ENCODE results near the gene CFAP119.

The CFAP119 gene

DNA sequence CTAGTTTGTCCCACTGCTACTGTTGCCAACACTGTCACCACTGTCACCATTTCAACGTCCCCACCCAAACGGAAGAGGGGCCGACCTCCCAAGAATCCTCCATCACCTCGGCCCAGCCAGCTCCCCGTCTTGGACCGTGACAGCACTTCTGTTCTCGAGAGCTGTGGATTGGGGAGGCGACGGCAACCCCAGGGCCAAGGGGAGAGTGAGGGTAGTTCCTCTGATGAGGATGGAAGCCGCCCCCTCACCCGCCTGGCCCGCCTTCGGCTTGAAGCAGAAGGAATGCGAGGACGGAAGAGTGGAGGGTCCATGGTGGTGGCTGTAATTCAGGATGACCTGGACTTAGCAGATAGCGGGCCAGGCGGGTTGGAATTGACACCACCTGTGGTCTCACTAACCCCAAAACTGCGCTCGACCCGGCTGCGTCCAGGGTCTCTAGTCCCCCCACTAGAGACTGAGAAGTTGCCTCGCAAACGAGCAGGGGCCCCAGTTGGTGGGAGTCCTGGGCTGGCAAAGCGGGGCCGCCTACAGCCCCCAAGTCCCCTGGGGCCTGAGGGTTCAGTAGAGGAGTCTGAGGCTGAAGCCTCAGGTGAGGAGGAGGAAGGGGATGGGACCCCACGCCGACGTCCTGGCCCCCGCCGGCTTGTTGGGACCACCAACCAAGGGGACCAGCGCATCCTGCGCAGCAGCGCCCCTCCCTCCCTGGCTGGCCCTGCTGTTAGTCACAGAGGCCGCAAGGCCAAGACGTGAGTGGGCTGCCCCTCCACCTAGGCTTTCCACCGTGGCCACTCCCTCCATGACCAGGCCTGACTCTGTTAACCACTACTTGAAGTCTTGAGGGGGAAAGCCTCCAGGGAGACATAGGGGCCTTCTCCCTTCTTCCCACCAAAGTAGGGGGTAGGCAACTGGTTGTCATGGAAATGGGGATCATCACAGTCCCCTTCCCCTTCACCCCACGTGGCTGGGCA, 22.6 kb downstream of the CFAP119 start:
- DNase-seq: no peak

DNA sequence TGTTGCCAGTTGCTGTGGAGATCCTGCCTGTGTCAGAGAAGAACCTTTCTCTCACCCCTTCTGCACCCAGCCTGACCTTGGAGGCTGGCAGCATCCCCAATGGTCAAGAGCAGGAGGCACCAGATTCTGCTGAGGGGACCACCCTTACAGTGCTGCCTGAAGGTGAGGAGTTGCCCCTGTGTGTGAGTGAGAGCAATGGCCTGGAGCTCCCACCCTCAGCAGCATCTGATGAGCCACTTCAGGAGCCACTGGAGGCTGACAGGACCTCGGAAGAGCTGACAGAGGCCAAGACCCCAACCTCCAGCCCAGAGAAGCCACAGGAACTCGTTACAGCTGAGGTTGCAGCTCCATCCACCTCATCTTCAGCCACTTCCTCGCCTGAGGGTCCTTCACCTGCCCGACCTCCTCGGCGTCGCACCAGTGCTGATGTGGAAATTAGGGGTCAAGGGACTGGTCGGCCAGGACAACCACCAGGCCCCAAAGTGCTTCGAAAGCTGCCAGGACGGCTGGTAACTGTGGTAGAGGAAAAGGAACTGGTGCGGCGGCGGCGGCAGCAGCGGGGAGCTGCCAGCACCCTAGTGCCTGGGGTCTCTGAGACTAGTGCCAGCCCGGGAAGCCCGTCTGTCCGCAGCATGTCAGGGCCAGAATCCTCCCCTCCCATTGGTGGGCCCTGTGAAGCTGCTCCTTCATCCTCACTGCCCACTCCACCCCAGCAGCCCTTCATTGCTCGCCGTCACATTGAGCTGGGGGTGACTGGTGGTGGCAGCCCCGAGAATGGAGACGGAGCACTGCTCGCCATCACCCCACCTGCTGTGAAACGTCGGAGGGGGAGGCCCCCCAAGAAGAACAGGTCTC, 23.8 kb downstream of the CFAP119 start:
- DNase-seq: no peak

DNA sequence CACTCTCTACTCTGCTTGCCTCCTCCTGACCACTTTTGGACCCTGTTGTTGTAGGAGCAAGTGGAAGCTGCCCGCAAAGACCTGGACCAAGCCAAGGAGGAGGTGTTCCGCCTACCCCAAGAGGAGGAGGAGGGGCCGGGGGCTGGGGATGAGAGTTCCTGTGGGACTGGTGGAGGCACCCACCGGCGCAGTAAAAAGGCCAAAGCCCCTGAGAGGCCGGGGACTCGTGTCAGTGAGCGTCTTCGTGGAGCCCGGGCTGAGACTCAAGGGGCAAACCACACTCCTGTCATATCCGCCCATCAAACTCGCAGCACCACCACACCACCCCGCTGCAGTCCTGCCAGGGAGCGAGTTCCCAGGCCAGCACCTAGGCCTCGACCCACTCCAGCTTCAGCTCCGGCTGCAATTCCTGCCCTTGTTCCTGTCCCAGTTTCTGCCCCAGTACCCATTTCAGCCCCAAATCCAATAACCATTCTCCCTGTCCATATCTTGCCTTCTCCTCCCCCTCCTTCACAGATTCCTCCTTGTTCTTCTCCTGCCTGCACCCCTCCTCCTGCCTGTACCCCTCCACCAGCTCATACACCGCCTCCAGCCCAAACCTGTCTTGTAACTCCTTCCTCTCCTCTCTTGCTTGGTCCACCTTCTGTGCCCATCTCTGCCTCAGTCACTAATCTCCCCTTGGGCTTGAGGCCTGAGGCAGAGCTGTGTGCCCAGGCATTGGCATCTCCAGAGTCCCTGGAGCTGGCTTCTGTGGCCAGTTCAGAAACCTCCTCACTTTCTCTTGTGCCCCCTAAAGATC, 24.7 kb downstream of the CFAP119 start:
- no peak for DNase-seq

DNA sequence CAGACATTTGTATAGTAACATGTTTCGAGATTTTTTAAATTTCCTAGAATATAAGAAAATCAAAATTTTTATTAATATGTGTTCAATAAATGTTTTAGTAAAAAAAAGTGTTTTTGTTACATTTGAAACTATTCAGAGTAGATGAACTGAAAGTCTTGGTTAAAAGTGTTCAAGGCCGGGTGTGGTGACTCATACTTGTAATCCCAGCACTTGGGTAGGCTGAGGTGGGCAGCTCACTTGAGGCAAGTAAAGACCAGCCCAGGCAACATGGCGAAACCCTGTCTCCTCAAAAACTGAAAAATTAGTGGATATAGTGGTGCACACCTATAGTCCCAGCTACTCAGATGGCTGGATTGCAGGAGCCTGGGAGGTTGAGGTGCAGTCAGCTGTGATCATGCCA, 30.5 kb downstream of the CFAP119 start:
- DNase-seq: no peak

DNA sequence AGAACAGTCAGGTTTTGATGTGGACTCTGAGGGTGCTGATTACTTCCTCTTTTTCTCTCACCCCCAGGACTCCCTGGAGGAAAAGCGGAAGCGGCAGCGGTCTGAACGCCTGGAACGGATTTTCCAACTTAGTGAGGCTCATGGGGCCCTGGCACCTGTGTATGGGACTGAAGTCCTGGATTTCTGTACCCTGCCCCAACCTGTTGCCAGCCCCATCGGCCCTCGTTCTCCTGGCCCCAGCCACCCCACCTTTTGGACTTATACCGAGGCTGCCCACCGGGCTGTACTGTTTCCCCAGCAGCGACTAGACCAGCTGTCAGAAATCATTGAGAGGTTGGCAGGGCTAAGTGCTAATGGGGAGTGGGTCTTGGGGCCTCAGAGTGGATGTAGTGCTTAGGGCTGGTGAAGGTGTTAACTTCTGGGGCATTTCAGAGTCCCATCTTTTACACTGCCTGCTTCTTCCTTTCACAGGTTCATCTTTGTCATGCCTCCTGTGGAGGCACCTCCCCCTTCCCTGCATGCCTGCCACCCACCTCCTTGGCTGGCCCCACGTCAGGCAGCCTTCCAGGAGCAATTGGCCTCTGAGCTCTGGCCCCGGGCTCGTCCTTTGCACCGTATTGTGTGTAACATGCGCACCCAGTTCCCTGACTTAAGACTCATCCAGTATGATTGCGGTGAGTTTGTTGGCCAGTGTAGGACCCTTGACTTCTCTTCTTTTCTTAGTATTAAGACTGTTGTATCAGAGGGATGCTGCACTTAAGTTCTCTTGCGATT, 32.8 kb downstream of the CFAP119 start:
- no peak for DNase-seq

DNA sequence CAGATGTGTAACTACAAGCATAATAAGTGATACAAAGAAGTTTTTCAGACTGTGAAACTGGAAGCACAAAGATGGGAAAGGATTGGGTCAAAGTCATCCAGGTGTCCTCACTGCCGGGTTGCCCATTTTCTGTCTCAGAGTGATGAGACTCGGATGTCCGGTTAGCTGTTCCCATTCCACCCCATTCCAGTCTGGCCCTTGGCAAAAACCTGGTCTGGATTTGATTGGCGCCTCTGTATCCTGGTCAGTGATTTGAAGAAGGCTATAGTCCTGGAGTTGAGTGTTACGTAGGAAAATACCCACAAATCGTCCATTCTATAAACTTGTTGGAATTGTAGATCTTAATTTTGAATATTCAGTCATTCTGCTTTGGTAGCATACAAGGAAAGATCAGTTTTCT, 33.5 kb downstream of the CFAP119 start:
- DNase-seq: no peak

DNA sequence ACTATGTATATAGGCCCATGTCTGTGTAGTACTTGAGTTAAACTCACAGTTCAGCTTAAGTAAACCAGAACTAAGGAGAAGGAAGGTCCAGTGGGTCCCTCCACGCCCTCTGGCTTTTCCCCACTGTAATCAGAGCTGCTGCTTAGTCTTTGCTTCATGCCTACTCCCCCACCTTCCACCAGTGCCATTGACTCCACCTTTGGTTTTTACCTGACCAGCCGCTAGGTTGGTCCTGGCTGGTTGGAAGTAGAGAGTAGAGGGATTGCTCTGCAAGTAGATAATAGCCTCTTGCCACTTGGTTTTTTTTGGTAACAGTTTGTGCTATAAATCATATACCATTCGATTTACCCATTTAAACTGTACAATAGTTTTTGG, 36.5 kb downstream of the CFAP119 start:
- DNase-seq: no peak

DNA sequence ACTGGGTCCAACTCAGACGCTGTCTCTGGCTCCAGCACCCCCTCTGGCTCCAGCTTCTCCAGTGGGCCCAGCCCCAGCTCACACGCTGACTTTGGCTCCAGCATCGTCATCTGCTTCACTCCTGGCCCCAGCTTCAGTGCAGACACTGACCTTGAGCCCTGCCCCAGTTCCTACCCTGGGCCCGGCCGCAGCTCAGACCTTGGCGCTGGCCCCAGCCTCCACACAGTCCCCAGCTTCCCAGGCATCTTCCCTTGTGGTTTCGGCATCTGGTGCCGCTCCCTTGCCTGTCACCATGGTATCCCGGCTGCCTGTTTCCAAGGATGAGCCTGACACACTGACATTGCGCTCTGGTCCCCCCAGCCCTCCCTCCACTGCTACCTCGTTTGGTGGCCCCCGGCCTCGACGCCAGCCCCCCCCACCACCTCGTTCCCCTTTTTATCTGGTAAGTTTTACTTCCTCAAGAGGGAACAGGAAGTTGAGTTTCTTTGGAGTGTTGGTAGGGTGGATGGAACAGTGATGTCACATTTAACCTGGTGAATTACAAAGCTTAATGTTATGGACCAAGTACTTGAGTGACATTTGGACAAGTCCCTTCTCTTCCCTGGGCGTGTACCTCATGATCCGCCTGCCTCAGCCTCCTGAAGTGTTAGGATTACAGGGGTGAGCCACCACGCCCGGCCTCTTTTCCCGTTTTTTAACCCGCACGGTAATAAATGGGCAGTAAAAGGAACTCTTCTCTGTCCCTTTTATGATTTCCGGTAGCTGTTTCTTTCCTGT, 37.0 kb downstream of the CFAP119 start:
- no peak for DNase-seq

DNA sequence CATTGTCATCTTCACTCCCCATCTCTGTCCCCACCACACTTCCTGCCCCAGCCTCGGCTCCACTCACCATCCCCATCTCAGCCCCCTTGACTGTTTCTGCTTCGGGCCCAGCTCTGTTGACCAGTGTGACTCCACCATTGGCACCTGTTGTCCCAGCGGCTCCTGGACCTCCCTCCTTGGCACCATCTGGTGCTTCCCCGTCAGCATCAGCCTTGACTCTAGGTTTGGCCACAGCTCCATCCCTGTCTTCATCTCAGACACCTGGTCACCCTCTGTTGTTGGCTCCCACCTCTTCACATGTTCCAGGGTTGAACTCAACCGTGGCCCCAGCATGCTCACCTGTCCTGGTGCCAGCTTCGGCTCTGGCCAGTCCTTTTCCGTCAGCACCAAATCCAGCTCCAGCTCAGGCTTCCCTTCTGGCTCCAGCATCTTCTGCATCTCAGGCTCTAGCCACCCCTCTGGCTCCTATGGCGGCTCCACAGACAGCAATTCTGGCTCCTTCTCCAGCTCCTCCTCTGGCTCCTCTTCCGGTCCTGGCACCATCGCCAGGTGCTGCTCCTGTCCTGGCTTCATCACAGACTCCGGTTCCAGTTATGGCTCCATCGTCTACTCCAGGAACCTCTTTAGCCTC, 38.0 kb downstream of the CFAP119 start:
- no peak for DNase-seq

DNA sequence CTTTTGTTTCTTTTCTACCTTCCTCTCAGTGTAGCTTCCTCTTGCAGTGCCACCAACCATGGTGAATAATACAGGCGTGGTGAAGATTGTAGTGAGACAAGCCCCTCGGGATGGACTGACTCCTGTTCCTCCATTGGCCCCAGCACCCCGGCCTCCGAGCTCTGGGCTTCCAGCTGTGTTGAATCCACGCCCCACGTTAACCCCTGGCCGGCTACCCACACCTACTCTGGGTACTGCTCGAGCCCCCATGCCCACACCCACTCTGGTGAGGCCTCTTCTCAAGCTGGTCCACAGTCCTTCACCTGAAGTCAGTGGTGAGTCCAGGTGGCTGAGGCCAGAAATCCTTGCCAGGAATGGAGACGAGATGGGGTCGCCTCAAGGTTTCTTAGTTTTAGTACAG, 38.9 kb downstream of the CFAP119 start:
- no peak for DNase-seq

DNA sequence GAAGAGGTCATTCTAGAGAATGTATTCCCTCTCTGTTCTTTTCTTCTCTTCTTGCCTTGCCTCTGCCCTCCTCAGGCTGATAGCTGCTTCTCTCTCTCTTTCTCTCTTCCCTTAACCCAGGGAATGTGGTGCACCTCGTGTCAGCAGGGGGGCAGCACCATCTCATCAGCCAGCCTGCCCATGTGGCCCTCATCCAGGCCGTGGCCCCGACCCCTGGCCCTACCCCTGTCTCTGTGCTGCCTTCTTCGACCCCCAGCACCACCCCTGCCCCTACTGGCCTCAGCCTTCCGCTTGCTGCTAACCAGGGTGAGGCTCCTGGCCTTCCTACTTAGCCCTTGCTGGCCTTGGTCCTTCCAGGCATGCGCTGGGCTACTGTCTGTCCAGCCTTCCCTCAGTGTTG, 39.4 kb downstream of the CFAP119 start:
- DNase-seq: no peak

DNA sequence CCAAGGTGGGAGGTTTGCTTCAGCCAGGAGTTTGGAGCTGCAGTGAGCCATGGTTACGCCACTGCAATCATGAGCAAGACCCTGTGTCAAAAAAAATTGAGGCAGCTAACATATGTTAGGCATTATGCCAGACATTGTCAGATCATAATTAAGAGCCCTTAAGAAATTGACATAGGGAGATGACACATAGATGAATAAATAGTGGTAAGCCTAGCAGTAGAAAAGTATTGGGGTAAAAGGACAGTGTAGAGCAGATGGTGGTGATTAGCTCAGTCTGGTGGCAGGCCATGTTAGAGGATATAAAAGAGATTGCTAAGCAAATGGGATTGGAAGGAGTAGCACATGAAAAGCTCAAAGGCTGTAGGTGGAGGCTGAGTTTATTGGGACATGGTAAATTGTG, 40.3 kb downstream of the CFAP119 start:
- DNase-seq: no peak

DNA sequence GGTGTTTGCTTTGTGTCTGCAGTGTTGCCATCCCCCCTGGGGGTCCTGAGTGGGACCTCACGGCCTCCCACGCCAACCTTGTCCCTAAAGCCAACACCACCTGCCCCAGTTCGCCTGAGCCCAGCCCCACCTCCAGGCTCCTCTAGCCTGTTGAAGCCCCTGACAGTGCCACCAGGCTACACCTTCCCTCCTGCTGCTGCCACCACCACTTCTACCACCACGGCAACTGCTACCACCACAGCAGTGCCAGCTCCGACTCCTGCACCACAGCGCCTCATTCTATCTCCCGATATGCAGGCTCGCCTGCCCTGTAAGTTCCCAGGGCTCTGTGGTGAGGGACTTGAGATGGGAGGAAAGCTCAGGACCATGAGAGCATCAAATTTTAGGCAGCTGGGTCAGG, 40.7 kb downstream of the CFAP119 start:
- DNase-seq: no peak

DNA sequence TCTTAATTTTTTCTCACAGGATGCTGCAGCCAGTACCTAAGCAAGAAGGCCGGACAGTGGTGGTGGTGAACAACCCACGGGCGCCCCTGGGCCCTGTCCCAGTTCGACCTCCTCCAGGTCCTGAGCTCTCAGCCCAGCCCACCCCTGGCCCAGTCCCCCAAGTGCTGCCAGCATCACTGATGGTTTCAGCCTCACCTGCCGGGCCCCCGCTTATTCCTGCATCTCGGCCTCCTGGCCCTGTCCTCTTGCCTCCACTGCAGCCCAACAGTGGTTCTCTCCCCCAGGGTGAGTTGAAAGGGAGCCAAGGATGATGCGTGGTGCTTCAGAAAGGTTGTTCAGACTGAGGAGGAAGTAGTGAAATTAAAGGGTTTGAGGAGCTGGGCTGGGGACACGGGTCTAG, 41.2 kb downstream of the CFAP119 start:
- no peak for DNase-seq

DNA sequence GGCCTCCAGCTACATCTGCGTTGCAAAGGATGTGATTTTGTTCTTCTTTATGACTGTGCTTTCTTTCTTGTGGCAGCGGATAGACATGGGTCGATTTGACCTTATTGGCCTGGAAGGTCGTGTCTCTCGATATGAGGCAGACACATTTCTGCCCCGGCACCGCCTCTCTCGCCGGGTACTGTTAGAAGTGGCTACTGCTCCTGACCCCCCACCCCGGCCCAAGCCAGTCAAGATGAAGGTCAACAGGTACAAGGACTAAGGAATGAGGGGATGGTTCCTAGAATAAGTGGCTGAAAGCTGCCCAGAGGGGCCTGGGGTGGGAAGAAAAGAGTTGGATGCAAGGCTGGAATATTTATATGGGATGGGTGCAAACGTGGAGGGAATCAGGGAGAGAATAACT, 41.8 kb downstream of the CFAP119 start:
- no peak for DNase-seq

DNA sequence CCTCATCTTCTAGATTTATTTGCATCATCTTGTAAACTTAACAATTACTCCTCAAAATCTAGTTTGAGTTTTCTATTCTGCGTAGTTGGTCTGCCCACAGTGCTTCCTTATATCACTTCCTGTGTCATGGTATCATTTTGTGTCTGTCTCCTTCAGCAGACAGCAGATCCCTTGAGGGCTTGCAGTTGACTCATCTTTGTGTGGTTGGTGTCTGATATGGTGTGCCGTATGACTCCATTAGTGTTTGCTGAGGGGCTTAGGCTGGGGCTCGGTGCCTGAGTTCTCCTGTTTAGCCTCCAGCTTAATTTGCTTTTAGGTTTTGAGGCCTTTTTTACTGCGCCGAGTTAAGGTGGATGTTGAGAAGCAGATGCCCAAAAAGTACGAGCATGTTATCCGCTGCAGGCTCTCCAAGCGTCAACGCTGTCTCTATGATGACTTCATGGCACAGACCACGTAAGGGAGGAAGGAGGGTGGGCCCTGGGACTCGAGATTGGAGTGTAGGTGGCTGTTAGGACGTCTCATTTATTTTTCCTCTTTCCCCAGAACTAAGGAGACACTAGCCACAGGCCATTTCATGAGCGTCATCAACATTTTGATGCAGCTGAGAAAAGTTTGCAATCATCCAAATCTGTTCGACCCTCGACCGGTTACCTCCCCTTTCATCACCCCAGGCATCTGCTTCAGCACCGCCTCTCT, 46.0 kb downstream of the CFAP119 start:
- no peak for DNase-seq

DNA sequence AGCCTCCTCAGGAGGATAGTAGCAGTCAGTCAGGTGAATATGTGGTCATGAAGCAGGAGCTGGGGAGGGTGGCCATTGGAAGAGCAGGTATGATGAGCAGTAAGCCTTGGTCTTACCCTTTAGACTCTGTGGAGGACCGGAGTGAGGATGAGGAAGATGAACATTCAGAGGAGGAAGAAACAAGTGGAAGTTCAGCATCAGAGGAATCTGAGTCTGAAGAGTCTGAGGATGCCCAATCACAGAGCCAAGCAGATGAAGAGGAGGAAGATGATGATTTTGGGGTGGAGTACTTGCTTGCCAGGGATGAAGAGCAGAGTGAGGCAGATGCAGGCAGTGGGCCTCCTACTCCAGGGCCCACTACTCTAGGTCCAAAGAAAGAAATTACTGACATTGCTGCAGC, 50.1 kb downstream of the CFAP119 start:
- DNase-seq: no peak

DNA sequence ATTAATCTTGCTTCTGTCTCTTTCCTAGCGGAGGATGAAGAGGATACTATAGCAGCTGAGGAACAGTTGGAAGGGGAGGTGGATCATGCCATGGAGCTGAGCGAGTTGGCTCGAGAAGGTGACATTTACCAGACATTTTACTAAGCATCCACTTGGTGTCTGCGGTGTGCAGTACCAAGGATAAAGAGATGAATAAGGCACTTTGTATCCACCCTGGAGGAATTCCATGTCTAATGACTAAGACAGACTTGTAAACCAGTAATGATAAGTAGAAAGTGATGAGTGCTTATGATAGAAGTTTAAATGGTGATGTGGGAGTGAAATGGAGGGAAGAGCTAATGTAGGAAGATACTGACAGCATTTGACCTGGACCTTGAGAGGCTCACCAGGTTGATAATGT, 50.9 kb downstream of the CFAP119 start:
- no peak for DNase-seq
